Breast epithelium (tissue), 3 donors: ENCODE results near the gene FAM222A.

Source experiments
- CTCF ChIP-seq, 3 donors: fragments of 450-650 bp; IDR thresholded peaks; one replicate each; pipeline ENCODE4 v1.5.1; 2016 to 2017; ENCODE audit warnings: antibody characterized with exemption in 3 of 3, mild to moderate bottlenecking in 3 of 3, moderate library complexity in 3 of 3
- POLR2A ChIP-seq: fragments of 450-650 bp; IDR thresholded peaks from one replicate; pipeline ENCODE4 v1.6.1; 2016; ENCODE audit warnings: antibody characterized with exemption, mild to moderate bottlenecking, moderate library complexity

GRCh38 chr12:109697877-109698468 lies 15.7 kb upstream of the FAM222A start:
- no peak for TF ChIP-seq CTCF (IDR thresholded peaks at IDR 0.05)
- TF ChIP-seq POLR2A: no peak
